C4-2B (cell line): ENCODE results near the gene CEP131.

Source experiments
- H3K27ac ChIP-seq: fragments of 450-650 bp; 2 replicates; pipeline ENCODE4 v1.5.1; 2017
- ZFX ChIP-seq: fragments of 450-650 bp; IDR thresholded peaks from 2 replicates; pipeline ENCODE4 v1.6.1; 2017
- TF ChIP-seq, protein P1 (sequence below): fragments of 450-650 bp; conservative IDR thresholded peaks from 2 replicates; pipeline ENCODE4 v1.5.1; 2017; ENCODE audit warnings: mild to moderate bottlenecking

CEP131 gene

DNA sequence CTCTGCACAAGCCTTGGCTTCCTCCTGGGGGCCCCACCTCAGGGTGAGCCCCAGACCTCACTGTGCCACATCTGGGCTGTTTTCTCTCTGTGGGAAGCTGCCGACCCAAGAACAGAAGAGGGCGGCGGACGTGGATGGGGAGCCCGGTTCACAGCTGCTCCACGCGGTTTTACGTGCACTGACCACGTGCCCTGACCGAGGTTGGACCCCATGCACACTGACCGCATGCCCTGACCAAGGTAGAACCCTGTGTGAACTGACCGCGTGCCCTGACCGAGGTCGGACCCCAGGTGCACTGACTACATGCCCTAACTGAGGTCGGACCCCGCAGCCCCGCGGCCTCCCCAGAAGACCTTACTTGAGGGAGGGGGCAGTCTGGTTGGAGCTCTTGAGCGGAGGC is 19.6 kb downstream of the CEP131 start:
- no peak overlapping the region for H3K27ac ChIP-seq
- TF ChIP-seq, protein P1, sequence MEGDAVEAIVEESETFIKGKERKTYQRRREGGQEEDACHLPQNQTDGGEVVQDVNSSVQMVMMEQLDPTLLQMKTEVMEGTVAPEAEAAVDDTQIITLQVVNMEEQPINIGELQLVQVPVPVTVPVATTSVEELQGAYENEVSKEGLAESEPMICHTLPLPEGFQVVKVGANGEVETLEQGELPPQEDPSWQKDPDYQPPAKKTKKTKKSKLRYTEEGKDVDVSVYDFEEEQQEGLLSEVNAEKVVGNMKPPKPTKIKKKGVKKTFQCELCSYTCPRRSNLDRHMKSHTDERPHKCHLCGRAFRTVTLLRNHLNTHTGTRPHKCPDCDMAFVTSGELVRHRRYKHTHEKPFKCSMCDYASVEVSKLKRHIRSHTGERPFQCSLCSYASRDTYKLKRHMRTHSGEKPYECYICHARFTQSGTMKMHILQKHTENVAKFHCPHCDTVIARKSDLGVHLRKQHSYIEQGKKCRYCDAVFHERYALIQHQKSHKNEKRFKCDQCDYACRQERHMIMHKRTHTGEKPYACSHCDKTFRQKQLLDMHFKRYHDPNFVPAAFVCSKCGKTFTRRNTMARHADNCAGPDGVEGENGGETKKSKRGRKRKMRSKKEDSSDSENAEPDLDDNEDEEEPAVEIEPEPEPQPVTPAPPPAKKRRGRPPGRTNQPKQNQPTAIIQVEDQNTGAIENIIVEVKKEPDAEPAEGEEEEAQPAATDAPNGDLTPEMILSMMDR, result no peak
- TF ChIP-seq ZFX, result no peak

DNA sequence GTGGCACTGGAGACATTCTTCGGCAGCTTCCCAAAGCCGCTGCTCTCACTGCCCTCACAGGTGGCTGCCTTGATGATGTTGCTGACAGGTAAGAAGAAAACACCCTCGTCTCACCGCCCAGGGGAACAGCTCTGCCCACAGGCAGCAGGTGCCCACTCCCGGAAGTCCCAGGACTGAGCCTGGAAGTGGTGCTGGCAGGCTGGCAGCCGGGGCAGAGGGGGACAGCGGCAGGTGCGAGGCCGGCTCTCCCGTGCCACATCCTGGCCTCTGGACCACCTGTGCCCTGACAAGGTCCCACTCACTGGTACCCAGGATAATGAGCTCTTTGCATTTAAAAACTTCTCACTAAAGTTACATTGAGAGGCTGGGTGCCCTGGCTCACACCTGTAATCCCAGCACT is 20.4 kb downstream of the CEP131 start:
- H3K27ac ChIP-seq, result no peak overlapping the region
- TF ChIP-seq ZFX, result no peak
- TF ChIP-seq, protein P1, result no peak

DNA sequence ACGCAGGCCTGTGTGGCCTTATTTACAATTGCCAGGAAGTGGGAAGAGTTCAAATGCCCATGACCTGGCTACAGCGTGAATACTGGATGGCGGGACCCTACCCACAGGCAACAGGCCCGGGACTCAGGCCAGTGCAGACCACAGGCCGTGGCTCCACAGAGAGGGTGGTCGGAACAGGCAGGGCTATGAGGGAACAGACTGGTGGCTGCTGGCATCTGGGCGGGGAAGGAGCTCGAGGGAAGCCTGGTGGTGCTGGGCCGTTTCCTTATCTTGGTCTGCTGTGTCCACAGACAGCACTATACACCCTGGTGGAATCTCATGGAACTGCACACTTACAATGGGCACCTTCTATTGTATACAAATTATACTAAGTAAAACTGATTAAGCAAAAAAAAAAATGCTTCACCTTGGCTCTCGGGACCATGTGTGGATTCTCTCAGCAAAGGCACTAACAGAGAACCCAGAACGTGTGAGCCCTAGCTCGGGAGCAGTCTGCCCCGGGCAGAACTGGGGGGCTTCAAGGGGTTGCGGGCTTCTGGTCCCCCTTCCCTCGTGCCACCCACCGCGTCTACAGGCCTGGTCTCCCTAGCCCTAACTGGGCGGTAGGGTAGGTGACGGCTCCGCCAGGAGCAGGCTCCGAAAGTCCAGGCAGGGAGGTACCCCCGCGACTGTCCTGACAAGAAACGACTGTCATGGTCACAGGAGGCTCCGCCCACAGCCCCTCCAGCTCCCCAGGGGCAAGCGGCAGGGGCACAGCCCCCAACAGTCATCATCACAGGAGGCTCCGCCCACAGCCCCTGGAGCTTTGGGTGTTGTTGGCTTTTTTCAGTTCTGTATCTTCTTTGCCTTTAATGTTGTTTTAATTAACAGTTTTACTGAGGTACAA is 21.8 kb downstream of the CEP131 start:
- no peak for TF ChIP-seq ZFX
- TF ChIP-seq, protein P1, result no peak; the same call in 1 of the 2 replicates
- no peak overlapping the region for H3K27ac ChIP-seq

DNA sequence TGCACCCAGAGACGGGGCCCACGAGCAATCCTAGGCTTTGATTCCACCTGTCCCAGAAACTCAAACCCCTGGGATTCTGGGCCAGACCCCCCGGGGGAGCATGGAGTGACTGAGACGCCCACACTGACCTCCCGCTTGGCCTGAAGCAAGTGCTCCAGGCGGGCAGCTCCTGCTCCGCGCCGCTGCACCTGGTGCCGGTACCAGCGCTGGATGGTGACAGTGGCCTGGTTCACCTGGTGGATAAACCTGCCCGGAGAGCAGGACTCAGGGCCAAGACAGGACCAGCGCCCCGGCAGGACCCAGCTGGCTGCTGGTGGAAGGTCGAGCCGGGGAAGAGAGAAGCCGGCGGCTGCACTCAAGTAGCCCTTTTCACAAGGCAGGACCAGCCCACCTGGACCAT is 22.6 kb downstream of the CEP131 start:
- TF ChIP-seq ZFX, result no peak
- TF ChIP-seq, protein P1, result no peak
- no peak overlapping the region for H3K27ac ChIP-seq

DNA sequence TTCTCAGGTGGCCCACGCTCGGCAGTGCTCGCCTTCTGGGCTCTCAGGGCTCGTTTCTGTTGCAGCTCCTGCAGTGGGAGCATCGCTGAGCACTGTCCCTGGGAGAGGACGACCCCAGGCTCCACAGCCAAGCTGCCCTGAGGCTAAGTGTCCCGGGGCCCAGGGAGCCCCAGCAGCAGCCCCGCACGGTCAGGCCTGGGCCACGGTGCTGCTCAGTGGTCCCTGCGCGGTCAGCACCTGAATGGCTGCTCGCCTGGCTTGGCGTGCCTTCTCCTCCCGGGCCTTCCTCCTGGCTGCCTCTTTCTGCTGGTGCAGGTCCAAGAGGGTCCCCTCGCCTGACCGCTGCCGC is 23.3 kb downstream of the CEP131 start:
- no peak overlapping the region for H3K27ac ChIP-seq
- no peak for TF ChIP-seq ZFX
- TF ChIP-seq, protein P1, result no peak

DNA sequence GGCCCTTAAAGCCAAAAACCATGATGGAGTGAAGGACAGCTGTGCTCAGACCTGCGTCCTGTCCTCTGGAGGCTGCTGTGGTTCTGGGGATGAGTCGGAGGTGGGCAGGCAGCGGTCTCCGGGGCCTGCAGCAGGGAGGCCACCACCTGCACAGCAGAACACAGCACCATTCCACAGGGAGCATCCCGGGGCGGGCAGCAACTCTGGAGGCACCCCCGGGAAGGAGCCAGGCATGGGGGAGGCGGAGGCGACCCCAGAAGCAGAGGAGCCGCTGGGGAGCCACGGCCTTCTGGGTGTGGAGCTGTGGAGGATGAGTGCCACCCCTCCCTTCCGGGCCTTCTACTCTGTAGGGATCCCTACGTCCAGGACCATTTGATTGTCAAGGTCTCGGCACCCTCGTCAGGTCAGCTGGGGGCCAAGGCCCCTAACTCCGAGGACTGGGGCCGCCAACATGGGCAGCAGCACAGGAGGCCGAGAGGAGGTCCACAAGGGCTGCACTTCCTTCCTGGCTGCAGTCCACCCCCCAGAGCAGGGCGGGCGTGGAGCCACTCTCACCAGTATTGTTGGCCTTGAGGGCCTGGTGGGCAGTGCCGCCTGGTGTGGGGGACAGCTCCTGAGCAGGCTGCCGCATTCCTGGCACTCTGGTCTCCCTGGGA is 23.8 kb downstream of the CEP131 start:
- H3K27ac ChIP-seq, result no peak overlapping the region
- no peak for TF ChIP-seq ZFX
- TF ChIP-seq, protein P1, result no peak

DNA sequence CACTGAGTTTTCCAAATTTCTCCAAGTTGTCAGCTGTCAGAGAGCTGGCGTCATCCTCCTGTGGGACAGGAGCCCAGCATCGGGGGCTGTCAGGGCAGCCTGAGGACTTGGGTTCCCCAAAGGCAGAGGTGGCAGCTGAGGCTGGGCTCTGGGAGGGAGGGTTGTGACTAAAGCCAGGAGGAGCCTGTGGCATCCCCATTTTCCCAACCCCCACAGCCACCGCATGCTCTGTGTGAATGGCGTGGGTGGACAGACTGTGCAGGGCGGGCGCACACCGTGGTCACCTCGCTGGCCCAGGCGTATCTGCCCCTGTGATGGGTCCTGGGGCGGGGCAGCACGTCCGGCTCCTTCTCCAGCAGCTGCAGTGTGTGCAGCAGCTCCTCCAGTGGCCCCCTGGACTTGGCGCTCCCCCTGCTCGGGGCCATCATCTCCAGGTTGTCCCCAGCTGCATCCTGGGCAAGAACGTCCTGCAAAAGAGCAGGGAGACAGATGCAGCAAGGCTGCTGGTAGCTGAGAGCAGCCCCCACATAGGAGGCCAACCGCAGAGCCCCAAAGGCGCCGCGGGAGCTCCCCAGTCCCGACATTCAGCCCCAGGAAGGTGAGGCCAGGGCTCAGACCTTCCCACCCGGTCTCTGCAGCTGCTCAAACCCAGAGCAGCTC is 24.8 kb downstream of the CEP131 start:
- no peak overlapping the region for H3K27ac ChIP-seq

More for the DNA sequence above, 24.8 kb downstream of the CEP131 start:
- TF ChIP-seq, protein P1, result no peak
- TF ChIP-seq ZFX, result no peak
